GM10248 (cell line): ENCODE measurements around the gene OCA2.

ENCODE experiments used
- CTCF ChIA-PET: fragments of 300-600 bp; sonication (Branson Sonifier 250); formaldehyde crosslinking; extraction: SDS; loops from one replicate; lab custom pipeline; 2021; ENCODE audit warnings: antibody characterized with exemption; lab: Yijun Ruan, JAX
- POLR2A ChIA-PET: fragments of 350-650 bp; sonication (Branson Sonifier 250); formaldehyde crosslinking; extraction: SDS; loops from one replicate; lab custom pipeline; 2020; ENCODE audit warnings: antibody characterized with exemption; lab: Yijun Ruan, JAX
- DNase-seq: peaks from one replicate; pipeline ENCODE4 v3.0.0; 2012; ENCODE audit errors: extremely low spot score
- CTCF ChIP-seq: IDR thresholded peaks from 2 replicates; pipeline ENCODE4 v1.5.1; 2012; ENCODE audit warnings: mild to moderate bottlenecking, low read depth; ENCODE audit errors: extremely low read depth, missing control alignments, control extremely low read depth

Gene OCA2

DNA sequence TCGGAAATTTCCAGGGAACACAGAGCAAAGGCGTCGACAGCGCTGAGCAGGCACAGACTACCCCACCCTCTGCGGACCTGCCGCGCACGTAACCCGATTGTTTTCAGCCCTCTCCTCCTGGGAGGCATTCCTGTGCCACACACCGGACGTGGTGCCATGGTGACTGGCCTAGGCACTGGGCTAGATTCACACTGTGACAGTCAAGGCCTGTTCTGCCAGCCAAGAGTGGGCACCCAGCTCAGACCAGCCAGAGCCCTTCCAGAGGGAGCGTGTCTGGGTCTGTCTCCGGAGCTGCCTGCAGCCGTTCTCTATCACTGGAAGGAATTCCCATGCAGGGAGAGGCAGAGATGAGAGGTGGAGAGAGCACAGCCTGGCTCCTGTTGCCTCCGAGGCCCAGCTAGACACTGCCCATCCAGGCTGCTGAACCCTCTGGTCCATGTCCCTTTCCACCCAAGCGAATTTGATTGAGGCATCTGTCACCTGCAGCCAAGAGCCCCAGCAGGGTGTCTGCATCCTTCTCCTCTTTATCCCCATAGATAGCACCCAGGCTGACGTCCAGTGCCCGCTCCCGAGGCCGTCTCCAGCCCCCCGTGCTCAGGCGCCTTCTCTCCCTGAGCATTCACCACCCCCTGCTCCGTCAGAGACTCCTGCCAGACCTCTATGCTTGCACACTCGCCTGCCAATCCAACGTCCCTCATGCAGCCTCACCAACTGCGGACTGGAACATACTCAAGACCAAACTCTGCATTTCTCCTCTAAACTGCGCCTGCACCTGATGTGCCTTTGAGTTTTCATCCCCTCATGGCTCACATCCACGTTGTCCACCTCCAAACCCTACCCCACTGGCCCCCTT, 267.5 kb downstream of the OCA2 start:
- TF ChIP-seq CTCF: no peak
- DNase-seq: no peak
- POLR2A ChIA-PET: no interaction called here
- CTCF ChIA-PET: no interaction called here

DNA sequence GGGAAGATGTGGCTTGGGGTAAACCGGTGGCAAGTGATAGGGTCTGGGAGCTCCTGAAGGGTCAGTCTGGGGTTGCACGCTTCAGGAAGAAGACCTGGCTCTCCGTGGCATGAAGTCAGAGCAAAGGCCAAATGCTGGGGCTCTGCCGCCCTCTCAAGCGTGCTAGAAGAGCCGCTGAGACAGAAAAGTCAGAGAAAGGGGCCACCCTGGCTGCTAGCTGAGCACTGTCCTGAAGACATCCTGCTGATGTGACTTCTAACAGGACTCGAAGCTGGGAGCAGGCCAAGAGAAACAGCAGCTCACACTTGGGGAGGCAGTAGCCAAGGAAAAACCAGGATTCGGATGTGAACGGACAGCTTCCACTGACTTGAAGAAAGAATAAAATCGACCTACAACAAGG, 270.4 kb downstream of the OCA2 start:
- POLR2A ChIA-PET: no interaction called here
- TF ChIP-seq CTCF: no peak
- DNase-seq: no peak
- CTCF ChIA-PET: interaction anchor here (0.9 kb wide), 1 partner anchor 50 kb away, joined by 3 read pairs; no protein-coding TSS in a partner anchor

DNA sequence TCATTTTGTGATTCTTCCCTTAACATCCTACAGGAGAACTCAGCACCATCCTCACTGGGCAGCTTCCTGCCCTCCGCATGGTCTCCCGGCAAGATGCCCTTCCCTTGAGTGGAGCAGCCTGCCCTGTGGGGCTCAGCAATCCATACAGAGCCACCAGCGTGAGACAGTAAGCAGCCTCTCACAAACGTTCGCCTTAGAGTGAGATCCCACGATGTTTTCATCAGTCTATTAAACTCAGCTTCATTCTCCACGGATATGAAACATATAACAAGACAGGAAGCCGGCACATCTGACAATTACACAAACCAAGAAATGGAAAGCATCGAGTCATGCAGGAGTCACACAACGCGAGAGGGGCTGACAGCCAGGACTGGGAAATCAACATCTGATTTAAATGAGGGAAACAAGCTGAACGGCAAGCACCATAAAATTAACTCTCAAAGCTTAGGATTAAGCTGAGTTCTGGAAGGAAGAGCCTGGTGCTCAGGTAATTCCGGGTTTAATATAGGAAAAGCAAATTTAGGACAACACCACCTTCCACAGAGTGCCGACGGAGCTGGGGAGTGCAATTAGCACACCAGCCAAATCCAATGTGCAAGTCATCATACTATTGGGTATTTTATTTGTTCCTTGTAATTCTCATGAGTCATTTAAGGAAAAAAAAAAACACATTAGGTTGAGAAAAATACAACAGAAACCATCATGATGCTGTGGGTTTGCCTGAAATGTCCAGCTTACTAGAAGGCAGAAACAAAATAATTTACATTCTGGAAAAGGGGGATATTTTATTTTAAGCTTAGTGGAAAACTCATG, 272.0 kb downstream of the OCA2 start:
- CTCF ChIA-PET: interaction anchor here (1.7 kb wide), 1 partner anchor 46 kb away, joined by 4 read pairs; no protein-coding TSS in a partner anchor
- no peak for DNase-seq
- TF ChIP-seq CTCF: no peak
- POLR2A ChIA-PET: no interaction called here

DNA sequence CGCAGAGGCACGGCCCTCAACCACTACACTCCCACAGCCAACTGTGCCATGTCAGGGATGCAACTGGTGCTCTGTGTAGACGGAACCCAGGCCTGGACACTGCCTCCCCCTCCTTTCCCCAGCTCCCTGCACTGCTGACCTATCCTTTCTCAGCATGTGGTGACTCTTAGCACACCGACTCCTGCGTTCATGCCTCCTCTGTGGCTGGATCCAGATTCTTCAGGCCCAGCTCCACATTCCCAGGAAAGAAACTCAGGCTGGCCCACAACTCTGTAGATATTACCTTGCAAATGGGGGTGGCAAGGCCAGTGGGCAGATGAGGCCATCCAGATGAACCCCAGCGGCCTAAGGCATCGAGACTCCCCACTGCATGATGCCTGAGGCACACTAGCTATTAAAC, 272.7 kb downstream of the OCA2 start:
- CTCF ChIA-PET: interaction anchor here (1.7 kb wide), 1 partner anchor 46 kb away, joined by 4 read pairs; no protein-coding TSS in a partner anchor
- POLR2A ChIA-PET: no interaction called here
- DNase-seq: no peak
- no peak for TF ChIP-seq CTCF

- ChIA-PET POLR2A (no interaction called here), CTCF (no interaction called here)
- DNase-seq: no peak
- no peak for TF ChIP-seq CTCF
Observed at GRCh38 chr15:27824841-27825422, 274.2 kb downstream of the OCA2 start.

GRCh38 chr15:27821273-27821672, 277.8 kb downstream of the OCA2 start:
- DNase-seq: no peak
- no peak for TF ChIP-seq CTCF
- CTCF ChIA-PET: no interaction called here
- POLR2A ChIA-PET: no interaction called here
